ENCODE data around the gene PER2. TPM values are rescaled to one million over a fixed set of nuclear protein-coding genes. Genes with fewer than 3 reads are reported as not detected.

The PER2 gene
- total and polyA plus RNA-seq, 2 donors (not counting 1 experiment from before 2014, with no cell fraction given) = 3.2 to 12.6 TPM

GRCh38 chr2:238262496-238263122 is 25.8 kb downstream of the PER2 start:
- H3K4me3 Mint-ChIP-seq = no peak overlapping the region
- Histone ChIP-seq H3K27ac (ENCODE audit: low read length in 2 of 2) (no peak overlapping the region), H3K79me2 (ENCODE audit: control insufficient read depth, insufficient read depth, low read length) (no peaks in the 10 kb centered on the region), H3K9me3 (ENCODE audit: control extremely low read depth in 1 of 3, control insufficient read depth in 2 of 3, insufficient read depth in 1 of 3, low read length in 2 of 3) (no peaks in the 10 kb centered on the region), H3K4me2 (replicated peaks; ENCODE audit: low read depth, low read length, poor library complexity, severe bottlenecking) (no peak overlapping the region), H2AFZ (ENCODE audit: insufficient read depth, low read depth, low read length, poor library complexity, severe bottlenecking) (no peak overlapping the region), H3K4me1 (ENCODE audit: control insufficient read depth in 2 of 2, insufficient read depth in 2 of 2, low read length in 2 of 2) (peaks cover 0 to 4% of the 10 kb centered on the region in 2 donors), H3K4me3 (ENCODE audit: control extremely low read depth in 1 of 5, extremely low read depth in 1 of 5, insufficient read depth in 1 of 5, low read depth in 2 of 5, low read length in 4 of 5) (no peak overlapping the region), H3K36me3 (replicated peaks in 1 of 2; ENCODE audit: control extremely low read depth in 1 of 2, control insufficient read depth in 1 of 2, extremely low read depth in 1 of 2, insufficient read depth in 2 of 2, low read length in 1 of 2) (peaks cover 0 to 38% of the 10 kb centered on the region in 2 experiments), H3K9ac (ENCODE audit: low read length) (no peak overlapping the region), H3K27me3 (replicated peaks in 1 of 4; ENCODE audit: control extremely low read depth in 1 of 4, control insufficient read depth in 3 of 4, insufficient read depth in 4 of 4, low read length in 3 of 4) (no peaks in the 10 kb centered on the region), H4K20me1 (ENCODE audit: control insufficient read depth, insufficient read depth, low read length, poor library complexity, severe bottlenecking) (no peaks in the 10 kb centered on the region)
- 95% methylated on average over 11 of the region's 12 CpGs for WGBS (ENCODE audit: insufficient coverage)
- no peak for ATAC-seq (ENCODE audit: low read depth)
- H3K4me1 Mint-ChIP-seq = peaks cover 1% of the 10 kb centered on the region
- ChIA-PET CTCF (interaction anchor here (0.6 to 4.9 kb wide), 41 partner anchors 8 to 750 kb away, joined by 3 to 46 read pairs (median 4); partner anchors contain the start of genes ILKAP, PER2 and RAMP1), POLR2A (no interaction called here)
- H3K27me3 Mint-ChIP-seq = no peaks in the 10 kb centered on the region
- no peak overlapping the region for H3K27ac Mint-ChIP-seq
- no peak for TF ChIP-seq CTCF (IDR thresholded peaks at IDR 0.05)
- TF ChIP-seq EZH2 (IDR thresholded peaks at IDR 0.05; ENCODE audit: borderline replicate concordance, insufficient read depth, low read depth, low read length, poor library complexity, severe bottlenecking) = no peak
- intact Hi-C loops (cut with micrococcal nuclease) = loop anchor here (1.0 to 5.0 kb wide), 3 partner anchors 102 to 750 kb away; no protein-coding TSS in a partner anchor
- H3K9me3 Mint-ChIP-seq (ENCODE audit: insufficient read depth) = no peaks in the 10 kb centered on the region
- DNase-seq = no peak

GRCh38 chr2:238261718-238262375 is 26.6 kb downstream of the PER2 start:
- H4K20me1 ChIP-seq (ENCODE audit: control insufficient read depth, insufficient read depth, low read length, poor library complexity, severe bottlenecking) = no peaks in the 10 kb centered on the region
- H3K9me3 ChIP-seq (ENCODE audit: control extremely low read depth in 1 of 3, control insufficient read depth in 2 of 3, insufficient read depth in 1 of 3, low read length in 2 of 3) = no peaks in the 10 kb centered on the region
- no peaks in the 10 kb centered on the region for H3K27me3 ChIP-seq (replicated peaks in 1 of 4; ENCODE audit: control extremely low read depth in 1 of 4, control insufficient read depth in 3 of 4, insufficient read depth in 4 of 4, low read length in 3 of 4)
- ChIA-PET POLR2A (no interaction called here), CTCF (interaction anchor here (0.8 to 4.9 kb wide), 3 partner anchors 293 to 407 kb away, joined by 3 to 46 read pairs (median 7); partner anchors contain the start of gene RAMP1)
- Mint-ChIP-seq H3K9me3 (ENCODE audit: insufficient read depth) (no peaks in the 10 kb centered on the region), H3K4me1 (peaks cover 1% of the 10 kb centered on the region), H3K27ac (no peak overlapping the region), H3K4me3 (no peak overlapping the region), H3K27me3 (no peaks in the 10 kb centered on the region)
- intact Hi-C loops (cut with micrococcal nuclease) = loop anchor here (5.0 kb wide), 1 partner anchor 340 kb away; no protein-coding TSS in a partner anchor
- H3K27ac ChIP-seq (ENCODE audit: low read length in 2 of 2) = no peak overlapping the region
- DNase-seq (no peak), ATAC-seq (ENCODE audit: low read depth) (no peak)
- no peak overlapping the region for H3K9ac ChIP-seq (ENCODE audit: low read length)
- no peak overlapping the region for H3K4me2 ChIP-seq (replicated peaks; ENCODE audit: low read depth, low read length, poor library complexity, severe bottlenecking)
- H3K79me2 ChIP-seq (ENCODE audit: control insufficient read depth, insufficient read depth, low read length) = no peaks in the 10 kb centered on the region
- WGBS (ENCODE audit: insufficient coverage) = 97% methylated on average over 15 of the region's 16 CpGs
- no peak overlapping the region for H2AFZ ChIP-seq (ENCODE audit: insufficient read depth, low read depth, low read length, poor library complexity, severe bottlenecking)
- TF ChIP-seq CTCF (IDR thresholded peaks at IDR 0.05) (no peak), EZH2 (IDR thresholded peaks at IDR 0.05; ENCODE audit: borderline replicate concordance, insufficient read depth, low read depth, low read length, poor library complexity, severe bottlenecking) (no peak)
- peaks cover 0 to 36% of the 10 kb centered on the region in 2 experiments for H3K36me3 ChIP-seq (replicated peaks in 1 of 2; ENCODE audit: control extremely low read depth in 1 of 2, control insufficient read depth in 1 of 2, extremely low read depth in 1 of 2, insufficient read depth in 2 of 2, low read length in 1 of 2)
- H3K4me1 ChIP-seq (ENCODE audit: control insufficient read depth in 2 of 2, insufficient read depth in 2 of 2, low read length in 2 of 2) = peaks cover 0 to 4% of the 10 kb centered on the region in 2 donors
- no peak overlapping the region for H3K4me3 ChIP-seq (ENCODE audit: control extremely low read depth in 1 of 5, extremely low read depth in 1 of 5, insufficient read depth in 1 of 5, low read depth in 2 of 5, low read length in 4 of 5)

All from B cell (primary cell).